HepG2 (cell line): ENCODE results near the gene ASXL1. TPM values are rescaled to one million over a fixed set of nuclear protein-coding genes. Genes with fewer than 3 reads are reported as not detected.

Source experiments
- ATAC-seq: fragments of 200-7000 bp; cut with Tn5 transposase; 3 replicates; pipeline ENCODE4 v1.9.1; 2020; ENCODE audit warnings: mild to moderate bottlenecking, moderate library complexity
- BruUV-seq: library from RNA; stranded (reverse); fragments of 400-500 nt; replicated peaks from 2 replicates; lab custom pipeline; 2021; lab: Mats Ljungman, UMichigan
- CTCF ChIA-PET: fragments of 300-600 bp; formaldehyde crosslinking; extraction: SDS; loops from one replicate; lab custom pipeline; 2021; ENCODE audit warnings: low total read pairs, inconsistent platforms, low intra/inter-chr PET ratio; lab: Yijun Ruan, JAX
- POLR2A ChIA-PET: fragments of 350-600 bp; sonication (Branson Sonifier 250); formaldehyde crosslinking; loops from one replicate; lab custom pipeline; 2020; ENCODE audit warnings: antibody characterized with exemption, inconsistent platforms; lab: Yijun Ruan, JAX
- DNase-seq: peaks from one replicate; pipeline ENCODE4 v3.0.0-alpha.2; 2015; ENCODE audit warnings: low spot score
- FAIRE-seq: peaks from 3 replicates; lab custom pipeline; 2011; peaks lifted over from hg19 to GRCh38; lab: Jason Lieb, UNC
- H2AFZ ChIP-seq: one replicate; pipeline ENCODE4 v1.6.1; 2011; ENCODE audit warnings: low read length, inconsistent platforms
- H3K27ac ChIP-seq: fragments of 300-600 bp; 3 replicates; pipeline ENCODE4 v1.8.0; 2011; ENCODE audit warnings: mixed run types, mild to moderate bottlenecking, mixed read lengths, low read length, inconsistent platforms; ENCODE audit not compliant: insufficient read depth; ENCODE audit errors: extremely low read length
- H3K27me3 ChIP-seq, 2 experiments: fragments of 200-600 bp in 1 of 2; 2 replicates in 1 of 2; 3 replicates in 1 of 2; pipeline versions ENCODE4 v1.6.0 to v1.8.0; 2011; ENCODE audit warnings: low read length in 2 of 2, mild to moderate bottlenecking in 2 of 2, moderate library complexity in 2 of 2, inconsistent platforms in 1 of 2; ENCODE audit not compliant: insufficient read depth in 2 of 2, control insufficient read depth in 1 of 2
- H3K36me3 ChIP-seq, 2 experiments: fragments of 200-600 bp in 1 of 2; replicated peaks in 1 of 2; 2 replicates in 1 of 2; 3 replicates in 1 of 2; pipeline versions ENCODE4 v1.5.1 to v1.8.0; 2011; ENCODE audit warnings: low read length in 2 of 2, inconsistent platforms in 1 of 2; ENCODE audit not compliant: insufficient read depth in 2 of 2, control insufficient read depth in 1 of 2
- H3K4me1 ChIP-seq: 2 replicates; pipeline ENCODE4 v1.5.1; 2012; ENCODE audit warnings: low read length, inconsistent platforms; ENCODE audit not compliant: insufficient read depth
- H3K4me2 ChIP-seq: 2 replicates; pipeline ENCODE4 v1.6.0; 2011; ENCODE audit warnings: low read depth, low read length, inconsistent platforms
- H3K4me3 ChIP-seq, 3 experiments: fragments of 200-600 bp in 1 of 3; sonication (generic), shearing (Covaris generic) in 1 of 3; replicated peaks in 1 of 3; 2 replicates each; pipeline ENCODE4 v1.5.1; 2011 to 2016; ENCODE audit warnings: low read length in 3 of 3, inconsistent platforms in 2 of 3, low read depth in 2 of 3, mild to moderate bottlenecking in 2 of 3, control low read depth in 1 of 3, mixed read lengths in 1 of 3; ENCODE audit not compliant: insufficient read depth in 1 of 3
- H3K79me2 ChIP-seq: one replicate; pipeline ENCODE4 v1.6.1; 2011; ENCODE audit warnings: low read length, inconsistent platforms; ENCODE audit not compliant: insufficient read depth
- H3K9ac ChIP-seq: 2 replicates; pipeline ENCODE4 v1.6.0; 2011; ENCODE audit warnings: mild to moderate bottlenecking, low read depth, low read length, inconsistent platforms; ENCODE audit not compliant: insufficient read depth
- H3K9me3 ChIP-seq: 2 replicates; pipeline ENCODE4 v1.5.1; 2012; ENCODE audit warnings: mild to moderate bottlenecking, low read length
- H4K20me1 ChIP-seq: 2 replicates; pipeline ENCODE4 v1.6.0; 2011; ENCODE audit warnings: inconsistent platforms, mild to moderate bottlenecking, low read length, moderate library complexity; ENCODE audit not compliant: insufficient read depth
- ASH2L ChIP-seq: fragments of 300-600, 200-600 bp; sonication (generic); IDR thresholded peaks from 2 replicates; pipeline ENCODE4 v1.7.0; 2017; ENCODE audit warnings: low read depth, mild to moderate bottlenecking, moderate library complexity, mixed read lengths, low read length; ENCODE audit not compliant: insufficient read length
- SRY ChIP-seq: sonication (generic); formaldehyde crosslinking; IDR thresholded peaks from 2 replicates; pipeline ENCODE4 v1.8.0; 2022; ENCODE audit warnings: mild to moderate bottlenecking, missing genetic modification reagents
- ZNF790 ChIP-seq: sonication (generic); formaldehyde crosslinking; IDR thresholded peaks from 2 replicates; pipeline ENCODE4 v1.8.0; 2022; ENCODE audit warnings: missing genetic modification reagents, mild to moderate bottlenecking, borderline replicate concordance
- WGBS: methylation state at CpG from one replicate; pipeline ENCODE4 v1.1.6; 2017; ENCODE audit warnings: low lambda C conversion rate; 5-methylcytosine and 5-hydroxymethylcytosine counted together
- in situ Hi-C: cut with HindIII; loops from 2 replicates; pipeline ENCODE4 v1.10.0; 2017; ENCODE audit warnings: low pct_unique_long_range_greater_than_20kb; ENCODE audit not compliant: extremely low pct_ligation_motif_present
- intact Hi-C: fragments of 100-400 bp; cut with micrococcal nuclease; formaldehyde crosslinking; loops from one replicate; pipeline ENCODE4 v1.10.0; 2022; ENCODE audit not compliant: unreplicated experiment
- polyA plus RNA-seq, 8 experiments: library from polyadenylated mRNA; depleted of rRNA in 3 of 8; stranded (reverse) in 7 of 8; unstranded in 1 of 8; fragments of >200 nt; fragmentation: Illumina TruSeq in 4 of 8; extraction: Trizol in 4 of 8; gene quantifications; 2 replicates each; pipeline versions ENCODE4 v1.2.1 to v1.2.3, GENCODE V29; 2011 to 2016; ENCODE audit warnings: low read depth in 4 of 8, missing spikeins in 1 of 8, mixed read lengths in 1 of 8; ENCODE audit not compliant: insufficient read depth in 1 of 8
- total RNA-seq, 5 experiments: library from RNA; depleted of rRNA; stranded (reverse); fragments of >200 nt; fragmentation: Illumina TruSeq; extraction: Trizol; gene quantifications; 2 replicates each; pipeline ENCODE4 v1.2.3, GENCODE V29; 2016; ENCODE audit warnings: low read depth in 1 of 5
- TF ChIP-seq, protein P1 (sequence below): sonication (generic); formaldehyde crosslinking; IDR thresholded peaks from 2 replicates; pipeline ENCODE4 v1.5.1; 2020; ENCODE audit warnings: mild to moderate bottlenecking, missing genetic modification reagents, borderline replicate concordance

The ASXL1 gene
- total and polyA plus RNA-seq, 2 of the 13 experiments (the other 11 are each of a cell fraction or from before 2014, with no cell fraction given), result 62.1 to 74.8 TPM

- CTCF ChIA-PET, result no interaction called here
These were observed 426 bp downstream of the ASXL1 start for GRCh38 chr20:32358632-32358882.

More at GRCh38 chr20:32358632-32358882, 426 bp downstream of the ASXL1 start:
- Histone ChIP-seq H3K79me2 (peaks cover 51% of the 10 kb centered on the region), H3K36me3 (no peaks in the 10 kb centered on the region), H3K27ac (peak overlapping the region; percentile 74), H2AFZ (no peak overlapping the region), H4K20me1 (peaks cover 48% of the 10 kb centered on the region), H3K4me2 (no peak overlapping the region), H3K9me3 (no peaks in the 10 kb centered on the region), H3K4me1 (peaks cover 72% of the 10 kb centered on the region), H3K9ac (peak overlapping the region; percentile 94; the same call in 1 of the 2 replicates), H3K27me3 (no peaks in the 10 kb centered on the region; a peak in 1 of 5 replicates), H3K4me3 (peak overlapping the region; percentile 73 to 95 (median 89); a peak in 4 of 6 replicates)
- DNase-seq (no peak), ATAC-seq (no peak), FAIRE-seq (no peak)
- in situ Hi-C loops (no loop called here), intact Hi-C loops (loop anchor here (5.0 kb wide), 2 partner anchors 81 to 124 kb away; partner anchors contain the start of gene KIF3B)
- POLR2A ChIA-PET, result interaction anchor here (1.1 to 5.3 kb wide), 11 partner anchors 9 to 117 kb away, joined by 3 to 36 read pairs (median 8); no protein-coding TSS in a partner anchor
- under 1% methylated on average over 23 of the region's 35 CpGs for WGBS
- BruUV-seq, result no TSS peak
- TF ChIP-seq ZNF790 (CRISPR knock-in tag) (peak; percentile 12; the same call in 1 of the 2 replicates), ASH2L (no peak), SRY (CRISPR knock-in tag) (peak; percentile 8; the same call in 1 of the 2 replicates)
- TF ChIP-seq, protein P1, sequence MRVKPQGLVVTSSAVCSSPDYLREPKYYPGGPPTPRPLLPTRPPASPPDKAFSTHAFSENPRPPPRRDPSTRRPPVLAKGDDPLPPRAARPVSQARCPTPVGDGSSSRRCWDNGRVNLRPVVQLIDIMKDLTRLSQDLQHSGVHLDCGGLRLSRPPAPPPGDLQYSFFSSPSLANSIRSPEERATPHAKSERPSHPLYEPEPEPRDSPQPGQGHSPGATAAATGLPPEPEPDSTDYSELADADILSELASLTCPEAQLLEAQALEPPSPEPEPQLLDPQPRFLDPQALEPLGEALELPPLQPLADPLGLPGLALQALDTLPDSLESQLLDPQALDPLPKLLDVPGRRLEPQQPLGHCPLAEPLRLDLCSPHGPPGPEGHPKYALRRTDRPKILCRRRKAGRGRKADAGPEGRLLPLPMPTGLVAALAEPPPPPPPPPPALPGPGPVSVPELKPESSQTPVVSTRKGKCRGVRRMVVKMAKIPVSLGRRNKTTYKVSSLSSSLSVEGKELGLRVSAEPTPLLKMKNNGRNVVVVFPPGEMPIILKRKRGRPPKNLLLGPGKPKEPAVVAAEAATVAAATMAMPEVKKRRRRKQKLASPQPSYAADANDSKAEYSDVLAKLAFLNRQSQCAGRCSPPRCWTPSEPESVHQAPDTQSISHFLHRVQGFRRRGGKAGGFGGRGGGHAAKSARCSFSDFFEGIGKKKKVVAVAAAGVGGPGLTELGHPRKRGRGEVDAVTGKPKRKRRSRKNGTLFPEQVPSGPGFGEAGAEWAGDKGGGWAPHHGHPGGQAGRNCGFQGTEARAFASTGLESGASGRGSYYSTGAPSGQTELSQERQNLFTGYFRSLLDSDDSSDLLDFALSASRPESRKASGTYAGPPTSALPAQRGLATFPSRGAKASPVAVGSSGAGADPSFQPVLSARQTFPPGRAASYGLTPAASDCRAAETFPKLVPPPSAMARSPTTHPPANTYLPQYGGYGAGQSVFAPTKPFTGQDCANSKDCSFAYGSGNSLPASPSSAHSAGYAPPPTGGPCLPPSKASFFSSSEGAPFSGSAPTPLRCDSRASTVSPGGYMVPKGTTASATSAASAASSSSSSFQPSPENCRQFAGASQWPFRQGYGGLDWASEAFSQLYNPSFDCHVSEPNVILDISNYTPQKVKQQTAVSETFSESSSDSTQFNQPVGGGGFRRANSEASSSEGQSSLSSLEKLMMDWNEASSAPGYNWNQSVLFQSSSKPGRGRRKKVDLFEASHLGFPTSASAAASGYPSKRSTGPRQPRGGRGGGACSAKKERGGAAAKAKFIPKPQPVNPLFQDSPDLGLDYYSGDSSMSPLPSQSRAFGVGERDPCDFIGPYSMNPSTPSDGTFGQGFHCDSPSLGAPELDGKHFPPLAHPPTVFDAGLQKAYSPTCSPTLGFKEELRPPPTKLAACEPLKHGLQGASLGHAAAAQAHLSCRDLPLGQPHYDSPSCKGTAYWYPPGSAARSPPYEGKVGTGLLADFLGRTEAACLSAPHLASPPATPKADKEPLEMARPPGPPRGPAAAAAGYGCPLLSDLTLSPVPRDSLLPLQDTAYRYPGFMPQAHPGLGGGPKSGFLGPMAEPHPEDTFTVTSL, result 0 out of 2 replicates have a peak, but pooled peaks have one; percentile 10
